Suppressor macrophage treated with lipopolysaccharide for 4 hours (primary cell): ENCODE results near the gene POU2F3.

Experiments used
- DNase-seq: peaks from one replicate; pipeline ENCODE4 v3.0.0-alpha.2; 2020

Gene POU2F3

DNA sequence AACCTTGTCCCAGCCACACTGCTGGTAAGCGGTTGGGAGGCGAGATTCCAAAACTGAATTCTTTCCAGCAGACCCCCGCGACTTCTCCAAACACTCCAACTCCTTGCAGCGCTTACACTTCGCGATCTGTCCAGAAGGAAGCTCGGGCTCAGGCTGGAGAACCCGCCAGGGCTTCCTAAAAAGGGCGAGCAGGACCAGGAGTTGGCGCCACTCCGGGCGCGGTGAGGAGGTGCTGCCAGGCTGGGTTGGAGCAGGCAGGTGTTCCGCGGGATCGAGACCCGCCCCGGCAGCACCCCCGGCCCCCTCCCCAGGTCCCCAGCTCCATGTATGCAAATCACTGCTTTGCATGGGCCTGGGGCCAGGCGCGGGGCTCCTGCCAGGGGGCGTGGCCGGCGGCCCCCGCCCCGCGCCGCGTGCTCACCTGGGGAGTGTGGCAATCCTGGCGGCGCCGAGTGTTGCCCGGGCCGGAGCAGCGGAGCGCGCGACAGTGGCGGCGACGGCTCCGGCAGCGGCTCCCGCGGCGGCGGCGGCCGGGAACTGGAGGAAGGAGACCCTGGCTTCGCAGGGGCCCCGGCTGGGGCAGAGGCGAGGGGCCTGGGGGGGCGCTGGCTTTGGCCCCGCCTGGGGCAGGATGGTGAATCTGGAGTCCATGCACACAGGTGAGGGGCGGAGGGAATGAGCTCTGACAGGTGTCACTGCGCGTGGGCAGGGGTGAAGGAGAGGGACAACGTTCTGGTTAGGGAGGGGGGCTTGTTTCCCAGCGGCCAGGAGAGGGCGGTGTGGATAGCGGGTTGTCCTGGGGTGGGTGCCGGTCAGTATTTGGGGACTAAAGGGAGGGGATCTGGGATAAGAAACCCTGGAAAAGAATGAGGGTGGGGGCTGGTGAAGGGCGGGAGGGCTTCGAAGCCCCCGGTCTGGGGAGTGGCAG is at the start of gene POU2F3:
Gene POU2F3, plus strand, starts transcription at position 428 of the 928 bp plus-strand sequence. Its CDS starts 204 bp downstream, at position 632.
- no peak for DNase-seq

DNA sequence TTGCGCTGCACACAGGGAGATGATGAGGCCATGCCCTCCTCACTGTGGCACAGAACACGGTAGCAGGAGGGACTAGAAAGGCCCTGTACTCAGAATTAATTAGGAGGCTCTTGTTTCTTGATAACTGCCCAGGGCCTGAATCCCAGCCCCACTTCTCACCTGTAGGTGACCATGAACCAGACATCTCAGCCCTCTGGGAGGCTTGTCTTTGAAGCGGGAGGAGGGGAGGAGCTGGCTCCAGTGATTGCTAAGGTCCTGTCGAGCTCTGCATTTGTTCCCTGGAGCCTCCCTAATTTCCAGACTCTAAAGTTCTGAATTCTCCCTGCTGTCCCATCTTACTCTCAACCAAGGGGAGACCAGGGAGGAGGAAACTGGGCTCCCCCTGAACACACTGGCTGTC is 48.9 kb upstream of the POU2F3 start:
- no peak for DNase-seq

- no peak for DNase-seq
Observed at GRCh38 chr11:120192831-120193625, 46.9 kb upstream of the POU2F3 start.

GRCh38 chr11:120194166-120194565 is 45.8 kb upstream of the POU2F3 start:
- DNase-seq = no peak

- DNase-seq = no peak
Observed at GRCh38 chr11:120195601-120196320, 44.2 kb upstream of the POU2F3 start.

- no peak for DNase-seq
Observed at GRCh38 chr11:120196826-120197225, 43.1 kb upstream of the POU2F3 start.

- DNase-seq = no peak
Observed at GRCh38 chr11:120197251-120197891, 42.6 kb upstream of the POU2F3 start.

GRCh38 chr11:120197977-120198376 is 42.0 kb upstream of the POU2F3 start:
- DNase-seq = no peak

- DNase-seq = no peak
Observed at GRCh38 chr11:120198403-120198786, 41.5 kb upstream of the POU2F3 start.

DNA sequence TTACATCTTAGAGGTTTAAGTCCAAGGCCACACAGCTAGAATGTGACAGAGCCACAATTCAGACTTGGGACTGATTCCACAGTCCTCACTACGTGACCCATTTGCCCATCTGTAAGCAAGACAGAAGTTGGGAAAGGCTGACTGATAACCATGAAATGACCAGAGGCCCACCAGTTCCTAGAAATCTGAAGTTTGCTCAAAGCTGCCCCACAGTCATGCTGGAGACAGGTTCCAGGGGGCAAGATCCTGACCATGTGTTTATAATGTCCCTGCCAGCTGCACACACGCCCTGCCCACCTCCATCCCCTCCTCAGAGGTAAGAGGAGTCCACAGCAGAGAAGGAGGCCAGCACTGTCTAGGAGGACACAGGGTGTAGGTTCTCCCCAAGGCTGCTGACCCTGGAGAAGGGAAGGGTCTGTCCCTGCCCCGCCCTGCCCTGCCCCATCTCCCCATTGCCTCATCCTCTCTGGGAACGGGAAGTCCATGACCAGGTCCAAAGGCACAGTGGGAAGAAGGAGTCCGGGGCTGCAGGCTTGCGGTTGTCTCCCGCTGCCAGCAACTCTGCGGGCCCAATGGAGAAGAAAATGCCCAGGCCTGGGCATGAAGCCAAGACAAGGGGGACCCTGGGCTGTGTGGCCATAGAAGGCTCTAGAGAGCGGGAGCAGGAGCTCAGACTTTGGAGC is 41.0 kb upstream of the POU2F3 start:
- DNase-seq = no peak

DNA sequence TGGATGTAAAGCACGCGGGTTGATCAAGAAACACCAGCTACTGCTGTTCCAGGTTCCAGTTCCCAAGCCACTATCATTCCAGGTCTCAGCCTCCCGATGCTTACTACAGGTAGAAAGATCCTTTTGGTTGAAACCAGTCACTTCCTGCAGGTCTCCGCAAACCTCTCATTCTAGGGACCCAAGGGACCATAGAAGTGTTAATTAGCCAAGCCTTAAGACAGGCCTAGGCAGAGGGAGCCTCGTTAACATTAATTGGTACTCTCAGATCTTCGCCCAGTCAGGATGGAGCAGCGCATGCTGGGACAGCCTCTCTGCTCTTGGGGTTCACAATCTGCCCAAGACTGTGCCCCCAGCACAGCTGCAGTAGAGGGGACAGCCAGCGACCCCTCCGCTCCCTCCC is 40.3 kb upstream of the POU2F3 start:
- DNase-seq = no peak

DNA sequence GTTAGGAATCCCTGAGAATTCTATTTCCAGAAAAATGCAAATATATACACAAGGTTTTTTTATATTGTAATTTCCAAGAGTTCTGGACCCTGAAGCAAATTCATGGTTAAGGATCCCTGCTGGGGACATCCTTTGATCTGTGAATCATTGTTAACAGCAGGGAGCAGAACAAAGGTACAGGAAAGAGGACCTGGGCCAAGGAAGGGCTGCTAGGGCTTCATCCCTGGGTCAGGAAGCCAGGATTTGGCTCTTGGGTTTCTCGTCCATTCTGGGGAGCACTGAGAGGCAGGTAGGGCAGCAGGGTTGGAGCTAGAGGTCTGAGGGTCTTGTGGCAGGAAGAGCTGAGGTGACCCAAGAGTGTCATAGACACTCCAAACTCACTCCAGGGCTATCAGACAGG is 39.3 kb upstream of the POU2F3 start:
- no peak for DNase-seq

DNA sequence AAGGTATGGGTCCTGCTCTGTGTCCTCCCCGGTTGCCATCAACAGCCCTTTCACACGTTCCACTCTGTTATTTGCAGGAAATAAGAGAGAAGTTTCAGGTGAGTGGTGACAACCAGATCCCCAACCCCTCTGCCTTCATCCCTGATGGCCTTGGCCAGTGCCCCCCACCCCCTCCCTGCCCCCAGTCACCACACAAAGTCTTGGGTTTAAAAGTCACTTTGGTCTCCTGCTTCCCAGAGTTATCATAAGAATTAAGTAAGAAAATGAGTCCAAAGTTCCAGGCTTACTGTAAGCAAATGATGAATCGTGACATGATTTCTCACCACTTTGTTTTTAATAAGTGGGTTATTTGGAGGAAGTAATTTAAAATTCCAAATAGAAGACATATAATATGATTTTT is 38.3 kb upstream of the POU2F3 start:
- DNase-seq = no peak

DNA sequence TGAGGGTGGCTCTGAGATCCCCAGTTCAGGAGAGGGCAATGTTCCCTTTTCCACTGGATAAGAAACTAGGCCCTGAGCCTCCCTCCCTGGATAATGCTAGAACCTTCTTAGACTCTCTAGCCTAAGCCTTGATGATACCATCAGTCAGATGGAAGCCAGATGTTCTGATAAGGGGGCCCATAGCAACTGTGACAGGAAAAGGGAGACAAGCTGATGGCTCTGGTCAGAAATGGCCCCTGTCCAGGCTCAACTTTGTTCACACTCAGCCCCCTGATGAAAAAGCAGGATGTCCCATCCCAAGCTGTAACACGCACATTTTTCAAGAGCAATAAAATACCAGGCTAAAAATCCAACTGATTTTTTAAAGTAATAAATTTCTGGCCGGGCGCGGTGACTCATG is 36.3 kb upstream of the POU2F3 start:
- DNase-seq = no peak

DNA sequence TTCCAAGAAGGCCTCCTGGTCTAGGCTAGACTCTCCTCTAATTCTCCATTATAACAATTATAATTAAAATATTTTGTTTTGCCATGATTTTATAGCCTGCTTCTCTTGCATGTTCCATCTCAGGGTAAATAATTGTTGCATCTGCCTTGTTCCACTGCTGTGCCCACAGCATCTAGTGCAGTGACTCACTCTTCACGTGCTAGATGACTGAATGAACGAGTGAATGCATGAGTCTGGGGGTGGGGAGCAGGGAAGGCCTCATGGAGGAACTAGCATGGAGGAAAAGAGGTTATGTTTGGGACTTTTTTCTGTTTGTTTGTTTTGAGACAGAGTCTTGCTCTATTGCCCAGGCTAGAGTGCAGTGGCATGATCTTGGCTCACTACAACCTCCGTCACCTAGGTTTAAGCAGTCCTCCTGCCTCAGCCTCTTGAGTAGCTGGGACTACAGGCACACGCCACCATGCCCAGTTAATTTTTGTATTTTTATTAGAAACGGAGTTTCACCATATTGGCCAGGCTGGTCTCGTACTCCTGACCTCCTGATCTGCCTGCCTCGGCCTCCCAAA is 34.3 kb upstream of the POU2F3 start:
- peak; percentile 89 for DNase-seq

- DNase-seq = no peak
Observed at GRCh38 chr11:120207512-120207911, 32.4 kb upstream of the POU2F3 start.

DNA sequence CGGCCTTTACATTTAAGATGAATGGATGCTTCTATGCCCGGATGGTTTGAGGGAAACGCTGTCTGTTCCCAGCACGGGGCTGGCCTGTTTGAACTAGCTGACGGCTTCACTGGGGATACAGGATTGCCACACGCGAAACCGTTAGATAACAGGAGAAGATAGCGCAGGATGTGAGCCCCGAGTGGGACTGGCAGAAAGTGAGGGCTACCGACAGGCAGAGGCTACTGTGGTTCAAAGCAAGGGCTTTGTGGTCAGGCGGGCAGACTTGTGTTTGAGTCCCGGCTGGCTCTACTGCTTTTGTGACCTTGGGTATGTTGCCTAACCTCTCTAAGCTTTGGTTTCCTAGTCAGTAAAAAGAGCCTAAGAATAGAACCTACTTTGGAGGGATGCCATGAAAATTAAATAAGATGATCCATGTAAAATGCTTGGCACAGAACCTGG is 31.9 kb upstream of the POU2F3 start:
- DNase-seq = peak; percentile 58

GRCh38 chr11:120208777-120209176 is 31.2 kb upstream of the POU2F3 start:
- DNase-seq = peak; percentile 91

DNA sequence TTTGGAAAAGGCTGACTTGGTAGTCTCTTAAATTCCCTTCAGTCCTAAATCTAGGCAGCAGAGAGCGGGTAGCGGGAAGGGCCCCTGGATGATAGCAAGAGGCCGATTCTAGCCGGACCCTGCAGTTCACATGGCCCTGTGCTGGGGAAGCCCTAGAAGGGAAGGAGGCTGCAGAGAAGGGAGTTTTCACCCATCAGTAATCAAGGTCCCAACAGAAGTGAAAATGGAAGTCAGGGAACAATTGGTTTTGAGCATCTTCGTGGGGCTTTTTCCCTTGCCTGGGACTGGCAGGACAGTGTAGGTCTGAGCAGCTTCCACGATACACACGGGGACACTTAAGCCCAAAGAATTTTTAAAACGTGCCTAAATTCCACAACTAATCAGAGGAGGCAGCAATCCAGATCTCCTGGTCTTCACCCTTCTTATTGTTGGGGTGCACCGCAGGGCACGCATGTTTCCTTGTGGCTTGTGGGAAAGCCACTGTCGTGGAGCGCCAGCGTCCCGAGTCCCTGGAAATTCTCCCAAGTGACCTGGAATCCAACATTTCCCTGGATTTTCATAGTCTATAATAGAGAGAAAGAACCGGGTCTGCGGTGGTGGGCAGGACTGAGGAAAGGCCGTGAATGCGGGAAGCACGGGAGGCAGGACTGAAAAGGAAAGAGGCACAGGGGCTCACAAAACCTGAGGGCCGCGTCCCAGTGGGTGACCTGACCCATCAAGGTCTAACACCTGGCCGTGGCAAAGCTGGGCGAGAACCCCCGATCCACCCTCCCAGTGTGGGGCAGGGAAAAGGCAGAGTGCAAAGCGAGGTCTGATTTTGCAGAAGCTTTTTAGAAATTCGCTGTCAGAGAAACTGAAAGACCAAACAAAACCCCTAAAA is 30.0 kb upstream of the POU2F3 start:
- DNase-seq = peak; percentile 74
